Measurements from ENCODE around the gene TMSB4X.
"Not testable (repeated sequence)": the region's sequence is repeated elsewhere in the genome, so short reads cannot be mapped to it uniquely, and the experiment has no call there.

The TMSB4X gene

GRCh38 chrX:12976819-12977732, 2.2 kb downstream of the TMSB4X start:
- DNase-seq = not testable (repeated sequence)

GRCh38 chrX:12977761-12978204, 2.9 kb downstream of the TMSB4X start:
- DNase-seq = no peak

GRCh38 chrX:12978205-12979025, 3.5 kb downstream of the TMSB4X start:
- DNase-seq = no peak

GRCh38 chrX:12979026-12979607, 4.2 kb downstream of the TMSB4X start:
- no peak for DNase-seq

GRCh38 chrX:12979616-12980015, 4.7 kb downstream of the TMSB4X start:
- no peak for DNase-seq

GRCh38 chrX:12980039-12980438, 5.1 kb downstream of the TMSB4X start:
- not testable (repeated sequence) for DNase-seq

GRCh38 chrX:12981880-12982279, 7.0 kb downstream of the TMSB4X start:
- no peak for DNase-seq

- DNase-seq = no peak
These were observed 9.9 kb downstream of the TMSB4X start for GRCh38 chrX:12984603-12985319.

- DNase-seq = no peak
These were observed 10.4 kb downstream of the TMSB4X start for GRCh38 chrX:12985331-12985730.

GRCh38 chrX:12986164-12986779, 11.4 kb downstream of the TMSB4X start:
- DNase-seq = no peak

GRCh38 chrX:12986886-12987285, 12.0 kb downstream of the TMSB4X start:
- DNase-seq = no peak

GRCh38 chrX:12987340-12987739, 12.4 kb downstream of the TMSB4X start:
- DNase-seq = no peak

- DNase-seq = no peak
These were observed 13.1 kb downstream of the TMSB4X start for GRCh38 chrX:12987900-12988594.

GRCh38 chrX:12988797-12989196, 13.9 kb downstream of the TMSB4X start:
- no peak for DNase-seq

GRCh38 chrX:12989461-12989860, 14.6 kb downstream of the TMSB4X start:
- DNase-seq = no peak

- DNase-seq = no peak
These were observed 16.7 kb downstream of the TMSB4X start for GRCh38 chrX:12991575-12991974.

GRCh38 chrX:12992544-12993118, 17.7 kb downstream of the TMSB4X start:
- DNase-seq = no peak

GRCh38 chrX:12993826-12994225, 18.9 kb downstream of the TMSB4X start:
- no peak for DNase-seq

GRCh38 chrX:12994321-12994720, 19.4 kb downstream of the TMSB4X start:
- no peak for DNase-seq

GRCh38 chrX:12996934-12997435, 22.1 kb downstream of the TMSB4X start:
- no peak for DNase-seq
